IMR-90 (cell line): ENCODE results near the gene PTRHD1. TPM values are rescaled to one million over a fixed set of nuclear protein-coding genes. Genes with fewer than 3 reads are reported as not detected.

Experiments used
- ATAC-seq: fragments of 200-7000 bp; cut with Tn5 transposase; 2 replicates; pipeline ENCODE4 v1.9.1; 2020; ENCODE audit warnings: low read depth, mild to moderate bottlenecking, moderate library complexity
- BruUV-seq: library from RNA; stranded (reverse); fragments of 400-500 nt; replicated peaks from 2 replicates; lab custom pipeline; 2021; lab: Mats Ljungman, UMichigan
- CTCF ChIA-PET: fragments of 300-600 bp; formaldehyde crosslinking; extraction: SDS; loops from one replicate; lab custom pipeline; 2021; ENCODE audit warnings: antibody characterized with exemption; lab: Yijun Ruan, JAX
- POLR2A ChIA-PET: fragments of 300-600 bp; sonication (Branson Sonifier 250); formaldehyde crosslinking; loops from one replicate; lab custom pipeline; 2022; ENCODE audit warnings: antibody characterized with exemption; ENCODE audit not compliant: unreplicated experiment; lab: Charles Lee
- DNase-seq: peaks from one replicate; pipeline ENCODE4 v3.0.0; 2013
- H2AFZ ChIP-seq: replicated peaks from 2 replicates; pipeline ENCODE3; 2013; ENCODE audit warnings: low read length, mild to moderate bottlenecking; ENCODE audit not compliant: poor library complexity
- H2AK5ac ChIP-seq: 2 replicates; pipeline ENCODE4 v1.6.1; 2013; ENCODE audit warnings: low read depth, low read length, inconsistent platforms
- H2AK9ac ChIP-seq: replicated peaks from 2 replicates; pipeline ENCODE3; 2013; ENCODE audit warnings: mild to moderate bottlenecking, low read depth, low read length, moderate library complexity; ENCODE audit not compliant: poor library complexity
- H2BK120ac ChIP-seq: 2 replicates; pipeline ENCODE4 v1.6.1; 2013; ENCODE audit warnings: low read depth, low read length, inconsistent platforms
- H2BK15ac ChIP-seq: 3 replicates; pipeline ENCODE4 v1.6.1; 2013; ENCODE audit warnings: low read depth, low read length, inconsistent platforms
- H2BK20ac ChIP-seq: 2 replicates; pipeline ENCODE4 v1.6.1; 2013; ENCODE audit warnings: low read depth, mild to moderate bottlenecking, inconsistent platforms, low read length, moderate library complexity
- H2BK5ac ChIP-seq: 2 replicates; pipeline ENCODE4 v1.6.1; 2013; ENCODE audit warnings: mild to moderate bottlenecking, low read depth, low read length, inconsistent platforms; ENCODE audit not compliant: poor library complexity, severe bottlenecking
- H3K14ac ChIP-seq: replicated peaks from 2 replicates; pipeline ENCODE4 v1.6.1; 2013; ENCODE audit warnings: low read depth, low read length, inconsistent platforms
- H3K18ac ChIP-seq: 2 replicates; pipeline ENCODE4 v1.6.1; 2013; ENCODE audit warnings: low read depth, low read length, control low read depth
- H3K23ac ChIP-seq: 2 replicates; pipeline ENCODE4 v1.6.1; 2013; ENCODE audit warnings: low read depth, low read length, inconsistent platforms
- H3K27ac ChIP-seq: 2 replicates; pipeline ENCODE4 v1.5.1; 2013; ENCODE audit warnings: mild to moderate bottlenecking, control low read depth, low read length; ENCODE audit not compliant: insufficient read depth
- H3K27me3 ChIP-seq: 2 replicates; pipeline ENCODE4 v1.6.1; 2013; ENCODE audit warnings: low read length; ENCODE audit not compliant: control insufficient read depth, insufficient read depth
- H3K36me3 ChIP-seq: 2 replicates; pipeline ENCODE4 v1.6.1; 2013; ENCODE audit warnings: low read length, mixed read lengths; ENCODE audit not compliant: control insufficient read depth, insufficient read depth
- H3K4ac ChIP-seq: 2 replicates; pipeline ENCODE4 v1.6.1; 2013; ENCODE audit warnings: low read depth, low read length, inconsistent platforms
- H3K4me1 ChIP-seq: 2 replicates; pipeline ENCODE4 v1.6.1; 2013; ENCODE audit warnings: low read length, mixed read lengths; ENCODE audit not compliant: control insufficient read depth, insufficient read depth
- H3K4me2 ChIP-seq: 2 replicates; pipeline ENCODE4 v1.6.1; 2013; ENCODE audit warnings: low read depth, mild to moderate bottlenecking, control low read depth, low read length, moderate library complexity
- H3K4me3 ChIP-seq: 2 replicates; pipeline ENCODE4 v1.5.1; 2013; ENCODE audit warnings: low read depth, mild to moderate bottlenecking, control low read depth, low read length, moderate library complexity; ENCODE audit not compliant: insufficient read depth
- H3K56ac ChIP-seq: 2 replicates; pipeline ENCODE4 v1.6.1; 2013; ENCODE audit warnings: low read length, inconsistent platforms; ENCODE audit not compliant: insufficient read depth; ENCODE audit errors: extremely low read depth
- H3K79me1 ChIP-seq, 2 experiments: 2 replicates each; pipeline ENCODE4 v1.6.1; 2013; ENCODE audit warnings: low read length in 2 of 2, inconsistent platforms in 1 of 2, low read depth in 1 of 2
- H3K9ac ChIP-seq: 2 replicates; pipeline ENCODE4 v1.6.1; 2013; ENCODE audit warnings: low read depth, low read length, control low read depth
- H3K9me1 ChIP-seq: 2 replicates; pipeline ENCODE4 v1.6.1; 2013; ENCODE audit warnings: low read length, inconsistent platforms; ENCODE audit not compliant: insufficient read depth
- H3K9me3 ChIP-seq: 2 replicates; pipeline ENCODE4 v1.6.1; 2013; ENCODE audit warnings: low read length; ENCODE audit not compliant: control insufficient read depth, insufficient read depth
- H4K20me1 ChIP-seq: 2 replicates; pipeline ENCODE4 v1.6.1; 2013; ENCODE audit warnings: low read length, inconsistent platforms; ENCODE audit not compliant: insufficient read depth
- H4K5ac ChIP-seq: 2 replicates; pipeline ENCODE4 v1.6.1; 2013; ENCODE audit warnings: mild to moderate bottlenecking, low read depth, low read length, control low read depth
- H4K8ac ChIP-seq, 2 experiments: 2 replicates each; pipeline ENCODE4 v1.6.1; 2013; ENCODE audit warnings: low read depth in 2 of 2, low read length in 2 of 2, control low read depth in 1 of 2, inconsistent platforms in 1 of 2
- H4K91ac ChIP-seq: 2 replicates; pipeline ENCODE4 v1.6.1; 2013; ENCODE audit warnings: low read depth, low read length, inconsistent platforms; ENCODE audit not compliant: insufficient read depth
- BHLHE40 ChIP-seq: fragments of 150-350 bp; IDR thresholded peaks from 2 replicates; pipeline ENCODE4 v1.6.1; 2016; ENCODE audit warnings: mild to moderate bottlenecking, low read depth, low read length
- CEBPB ChIP-seq: IDR thresholded peaks from 2 replicates; pipeline ENCODE4 v1.6.1; 2012; ENCODE audit warnings: low read depth, low read length, improper control_type of control experiment
- CHD1 ChIP-seq: IDR thresholded peaks from 2 replicates; pipeline ENCODE4 v1.6.1; 2012; ENCODE audit warnings: low read depth, low read length, improper control_type of control experiment
- FOS ChIP-seq: fragments of 150-350 bp; IDR thresholded peaks from 2 replicates; pipeline ENCODE4 v1.6.1; 2016; ENCODE audit warnings: low read depth, low read length
- MAFK ChIP-seq: IDR thresholded peaks from 2 replicates; pipeline ENCODE4 v1.6.1; 2012; ENCODE audit warnings: low read depth, low read length, improper control_type of control experiment
- MXI1 ChIP-seq: IDR thresholded peaks from 2 replicates; pipeline ENCODE4 v1.6.1; 2012; ENCODE audit warnings: low read depth, mild to moderate bottlenecking, low read length, moderate library complexity, borderline replicate concordance
- NFE2L2 ChIP-seq: fragments of 150-350 bp; IDR thresholded peaks from 2 replicates; pipeline ENCODE4 v1.6.1; 2016; ENCODE audit warnings: low read depth, mild to moderate bottlenecking, low read length
- RFX5 ChIP-seq: IDR thresholded peaks from 2 replicates; pipeline ENCODE4 v1.8.0; 2012; ENCODE audit warnings: low read depth, mild to moderate bottlenecking, low read length, moderate library complexity
- SMC3 ChIP-seq: fragments of 150-350 bp; IDR thresholded peaks from 2 replicates; pipeline ENCODE4 v1.6.1; 2016; ENCODE audit warnings: low read depth, mild to moderate bottlenecking, antibody characterized with exemption, low read length, moderate library complexity
- WGBS, 2 experiments: methylation state at CpG; one replicate each; pipeline versions ENCODE4 v1.1.5 to v1.1.7; 2013; ENCODE audit warnings: missing lambda C conversion rate in 2 of 2; ENCODE audit not compliant: insufficient read length in 1 of 2; ENCODE audit errors: extremely low coverage in 2 of 2; 5-methylcytosine and 5-hydroxymethylcytosine counted together
- dilution Hi-C: fragments of 300-500 bp; cut with HindIII; formaldehyde crosslinking; loops from one replicate; pipeline ENCODE4 v1.14.3; 2018; ENCODE audit warnings: low sequenced_read_pairs; ENCODE audit not compliant: unreplicated experiment
- in situ Hi-C: fragments of 300-500 bp; cut with MboI; formaldehyde crosslinking; loops from 3 replicates; pipeline ENCODE4 v1.14.3; 2019; ENCODE audit warnings: low sequenced_read_pairs, inconsistent platforms, mixed read lengths
- intact Hi-C: fragments of 100-400 bp; cut with micrococcal nuclease; formaldehyde crosslinking; loops from 2 replicates; pipeline ENCODE4 v1.10.0; 2022
- polyA plus RNA-seq, 3 experiments: library from polyadenylated mRNA; depleted of rRNA; stranded (reverse); fragments of >200 nt; gene quantifications; 2 replicates each; pipeline ENCODE4 v1.2.3, GENCODE V29; 2012; ENCODE audit warnings: low replicate concordance in 1 of 3
- total RNA-seq: library from RNA; depleted of rRNA; stranded (reverse); fragments of >200 nt; gene quantifications from 2 replicates; pipeline ENCODE4 v1.2.3, GENCODE V29; 2012
- TF ChIP-seq, protein P1 (sequence below): fragments of 150-350 bp; IDR thresholded peaks from 2 replicates; pipeline ENCODE4 v1.6.1; 2017; ENCODE audit warnings: mild to moderate bottlenecking, antibody characterized with exemption, low read length, low read depth
- TF ChIP-seq, protein P2 (sequence below): conservative IDR thresholded peaks from 2 replicates; pipeline ENCODE4 v1.5.1; 2012; ENCODE audit warnings: mild to moderate bottlenecking, low read depth, low read length, improper control_type of control experiment

The PTRHD1 gene
- total and polyA plus RNA-seq, 2 of the 4 experiments (the other 2 are of a cell fraction): 11.7 to 30.9 TPM

DNA sequence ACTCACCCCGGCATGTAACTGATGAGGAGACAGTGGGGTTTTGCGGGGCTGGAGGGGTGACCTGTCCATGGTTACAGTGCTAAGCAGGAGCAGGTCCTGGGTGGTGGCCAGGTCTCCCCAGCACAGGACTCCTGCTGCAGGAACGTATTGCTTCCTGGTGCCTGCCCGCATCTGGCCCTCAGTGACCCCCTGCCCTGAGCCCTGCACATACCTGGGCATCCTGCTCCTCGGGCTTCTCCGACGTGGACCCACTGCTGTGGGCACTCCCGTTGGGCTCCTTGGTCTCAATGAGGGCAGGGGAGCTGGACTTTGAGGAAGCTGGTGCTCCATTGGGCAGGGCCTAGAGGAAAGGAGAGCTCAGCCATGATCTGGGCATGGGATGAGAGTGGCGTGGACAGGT lies 43.5 kb upstream of the PTRHD1 start:
- Histone ChIP-seq H3K4me2 (no peak overlapping the region), H3K14ac (no peak overlapping the region), H2AK5ac (no peak overlapping the region), H2AFZ (no peak overlapping the region), H3K4me3 (no peak overlapping the region), H4K8ac (no peak overlapping the region), H2BK20ac (no peak overlapping the region), H3K4ac (no peak overlapping the region), H2AK9ac (no peak overlapping the region), H4K20me1 (no peaks in the 10 kb centered on the region), H3K27me3 (no peaks in the 10 kb centered on the region), H3K79me1 (no peaks in the 10 kb centered on the region), H3K27ac (no peak overlapping the region), H3K9me1 (0 out of 2 replicates have a peak, but pooled peaks cover 3% of the 10 kb centered on the region), H4K91ac (no peak overlapping the region), H2BK5ac (no peak overlapping the region), H3K18ac (no peak overlapping the region), H3K56ac (no peak overlapping the region), H4K5ac (no peak overlapping the region), H3K9ac (no peak overlapping the region), H3K4me1 (no peaks in the 10 kb centered on the region), H3K23ac (no peak overlapping the region), H3K36me3 (peaks cover 44% of the 10 kb centered on the region), H2BK120ac (no peak overlapping the region), H2BK15ac (no peak overlapping the region), H3K9me3 (no peaks in the 10 kb centered on the region)
- intact Hi-C loops: loop anchor here (10.0 kb wide), 2 partner anchors 288 to 358 kb away; no protein-coding TSS in a partner anchor
- WGBS, 2 experiments: 95% methylated on average over 4 of the region's 9 CpGs; no CpG with 5 or more reads in 1 of the 2 experiments
- no peak for ATAC-seq
- BruUV-seq: no TSS peak
- in situ Hi-C loops: no loop called here
- TF ChIP-seq NFE2L2 (no peak), CHD1 (no peak), FOS (no peak), MXI1 (no peak), BHLHE40 (no peak), CEBPB (no peak), MAFK (no peak), RFX5 (no peak), SMC3 (no peak)
- TF ChIP-seq, protein P1, sequence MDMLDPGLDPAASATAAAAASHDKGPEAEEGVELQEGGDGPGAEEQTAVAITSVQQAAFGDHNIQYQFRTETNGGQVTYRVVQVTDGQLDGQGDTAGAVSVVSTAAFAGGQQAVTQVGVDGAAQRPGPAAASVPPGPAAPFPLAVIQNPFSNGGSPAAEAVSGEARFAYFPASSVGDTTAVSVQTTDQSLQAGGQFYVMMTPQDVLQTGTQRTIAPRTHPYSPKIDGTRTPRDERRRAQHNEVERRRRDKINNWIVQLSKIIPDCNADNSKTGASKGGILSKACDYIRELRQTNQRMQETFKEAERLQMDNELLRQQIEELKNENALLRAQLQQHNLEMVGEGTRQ: no peak
- TF ChIP-seq, protein P2, sequence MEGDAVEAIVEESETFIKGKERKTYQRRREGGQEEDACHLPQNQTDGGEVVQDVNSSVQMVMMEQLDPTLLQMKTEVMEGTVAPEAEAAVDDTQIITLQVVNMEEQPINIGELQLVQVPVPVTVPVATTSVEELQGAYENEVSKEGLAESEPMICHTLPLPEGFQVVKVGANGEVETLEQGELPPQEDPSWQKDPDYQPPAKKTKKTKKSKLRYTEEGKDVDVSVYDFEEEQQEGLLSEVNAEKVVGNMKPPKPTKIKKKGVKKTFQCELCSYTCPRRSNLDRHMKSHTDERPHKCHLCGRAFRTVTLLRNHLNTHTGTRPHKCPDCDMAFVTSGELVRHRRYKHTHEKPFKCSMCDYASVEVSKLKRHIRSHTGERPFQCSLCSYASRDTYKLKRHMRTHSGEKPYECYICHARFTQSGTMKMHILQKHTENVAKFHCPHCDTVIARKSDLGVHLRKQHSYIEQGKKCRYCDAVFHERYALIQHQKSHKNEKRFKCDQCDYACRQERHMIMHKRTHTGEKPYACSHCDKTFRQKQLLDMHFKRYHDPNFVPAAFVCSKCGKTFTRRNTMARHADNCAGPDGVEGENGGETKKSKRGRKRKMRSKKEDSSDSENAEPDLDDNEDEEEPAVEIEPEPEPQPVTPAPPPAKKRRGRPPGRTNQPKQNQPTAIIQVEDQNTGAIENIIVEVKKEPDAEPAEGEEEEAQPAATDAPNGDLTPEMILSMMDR: no peak
- dilution Hi-C loops: no loop called here
- no peak for DNase-seq
- ChIA-PET POLR2A (no interaction called here), CTCF (no interaction called here)
